HEK293 (cell line): ENCODE measurements around the gene TCERG1L.

Experiments used
- ATF2 ChIP-seq: fragments of 450-650 bp; formaldehyde crosslinking; IDR thresholded peaks from 2 replicates; pipeline ENCODE4 v1.5.1; 2016; ENCODE audit warnings: missing biosample characterization, missing genetic modification characterization, low read depth
- CTCF ChIP-seq: fragments of 450-650 bp; formaldehyde crosslinking; IDR thresholded peaks from 2 replicates; pipeline ENCODE4 v1.5.1; 2016; ENCODE audit warnings: missing biosample characterization, missing genetic modification characterization
- KLF1 ChIP-seq: fragments of 450-650 bp; formaldehyde crosslinking; IDR thresholded peaks from 2 replicates; pipeline ENCODE4 v1.5.1; 2016; ENCODE audit warnings: missing biosample characterization, missing genetic modification characterization
- KLF16 ChIP-seq: fragments of 450-650 bp; formaldehyde crosslinking; IDR thresholded peaks from 2 replicates; pipeline ENCODE4 v1.5.1; 2017; ENCODE audit warnings: missing biosample characterization, missing genetic modification characterization
- PRDM6 ChIP-seq: fragments of 450-650 bp; formaldehyde crosslinking; IDR thresholded peaks from 2 replicates; pipeline ENCODE4 v1.5.1; 2017; ENCODE audit warnings: missing biosample characterization, missing genetic modification characterization
- REST ChIP-seq: fragments of 450-650 bp; formaldehyde crosslinking; IDR thresholded peaks from 2 replicates; pipeline ENCODE4 v1.5.1; 2016; ENCODE audit warnings: missing biosample characterization, missing genetic modification characterization
- ZBTB11 ChIP-seq: fragments of 450-650 bp; formaldehyde crosslinking; conservative IDR thresholded peaks from 2 replicates; pipeline ENCODE4 v1.5.1; 2016; ENCODE audit warnings: low read depth, missing biosample characterization, missing genetic modification characterization
- ZBTB49 ChIP-seq: fragments of 450-650 bp; formaldehyde crosslinking; IDR thresholded peaks from 2 replicates; pipeline ENCODE4 v1.5.1; 2016; ENCODE audit warnings: missing biosample characterization, missing genetic modification characterization, low read depth
- ZIC2 ChIP-seq: fragments of 450-650 bp; formaldehyde crosslinking; IDR thresholded peaks from 2 replicates; pipeline ENCODE4 v1.5.1; 2016; ENCODE audit warnings: missing biosample characterization, missing genetic modification characterization
- ZNF114 ChIP-seq: fragments of 450-650 bp; formaldehyde crosslinking; IDR thresholded peaks from 2 replicates; pipeline ENCODE4 v1.5.0; 2017; ENCODE audit warnings: missing biosample characterization, missing genetic modification characterization
- ZNF704 ChIP-seq: fragments of 450-650 bp; formaldehyde crosslinking; IDR thresholded peaks from 2 replicates; pipeline ENCODE4 v1.5.1; 2016; ENCODE audit warnings: missing biosample characterization, missing genetic modification characterization

GRCh38 chr10:131147301-131147975 is 164.1 kb downstream of the TCERG1L start:
- no peak for TF ChIP-seq KLF1 (tag by site-specific recombination)
- no peak for TF ChIP-seq ZNF114
- TF ChIP-seq REST (tag by site-specific recombination): no peak
- TF ChIP-seq ZIC2 (tag by site-specific recombination): no peak
- TF ChIP-seq ATF2 (tag by site-specific recombination): no peak
- no peak for TF ChIP-seq PRDM6
- no peak for TF ChIP-seq ZNF704 (tag by site-specific recombination)
- no peak for TF ChIP-seq KLF16 (tag by site-specific recombination)
- no peak for TF ChIP-seq CTCF (tag by site-specific recombination)
- TF ChIP-seq ZBTB11 (tag by site-specific recombination): no peak
- no peak for TF ChIP-seq ZBTB49 (tag by site-specific recombination)
